HepG2 (cell line): ENCODE results near the gene SHE. TPM values are rescaled to one million over a fixed set of nuclear protein-coding genes. Genes with fewer than 3 reads are reported as not detected.

Experiments
- BHLHE40 ChIP-seq: IDR thresholded peaks from 2 replicates; pipeline ENCODE4 v1.6.1; 2011; ENCODE audit warnings: low read length, improper control_type of control experiment
- BRD4 ChIP-seq: sonication (generic); formaldehyde crosslinking; IDR thresholded peaks from 2 replicates; pipeline ENCODE4 v1.4.0; 2020; ENCODE audit warnings: missing genetic modification reagents
- HOXA7 ChIP-seq: sonication (generic); formaldehyde crosslinking; IDR thresholded peaks from 2 replicates; pipeline ENCODE4 v1.8.1; 2022; ENCODE audit warnings: mild to moderate bottlenecking, missing genetic modification reagents, moderate library complexity
- JUN ChIP-seq: sonication (generic); formaldehyde crosslinking; IDR thresholded peaks from 2 replicates; pipeline ENCODE4 v1.4.0; 2020; ENCODE audit warnings: mild to moderate bottlenecking, missing genetic modification reagents
- LCORL ChIP-seq, 2 experiments: fragments of 450-650 bp in 1 of 2; sonication (generic) in 1 of 2; formaldehyde crosslinking in 1 of 2; IDR thresholded peaks; 2 replicates each; pipeline versions ENCODE4 v1.5.0 to v1.6.1; 2017 to 2020; ENCODE audit warnings: antibody characterized with exemption in 1 of 2, missing genetic modification reagents in 1 of 2
- MATR3 ChIP-seq: sonication (generic); formaldehyde crosslinking; IDR thresholded peaks from 2 replicates; pipeline ENCODE4 v1.4.0; 2020; ENCODE audit warnings: missing genetic modification reagents
- MLXIP ChIP-seq: sonication (generic); formaldehyde crosslinking; IDR thresholded peaks from 2 replicates; pipeline ENCODE4 v1.9.0; 2021; ENCODE audit warnings: missing genetic modification reagents, borderline replicate concordance
- PHB2 ChIP-seq: fragments of 450-650 bp; IDR thresholded peaks from 2 replicates; pipeline ENCODE4 v1.6.1; 2018; ENCODE audit not compliant: partially characterized antibody
- TEAD2 ChIP-seq: sonication (generic); formaldehyde crosslinking; IDR thresholded peaks from 2 replicates; pipeline ENCODE4 v1.9.0; 2021; ENCODE audit warnings: missing genetic modification reagents
- ZFP82 ChIP-seq: sonication (generic); formaldehyde crosslinking; IDR thresholded peaks from 2 replicates; pipeline ENCODE4 v1.5.1; 2020; ENCODE audit warnings: mild to moderate bottlenecking, missing genetic modification reagents, borderline replicate concordance
- ZNF234 ChIP-seq: sonication (generic); formaldehyde crosslinking; conservative IDR thresholded peaks from 2 replicates; pipeline ENCODE4 v1.5.1; 2020; ENCODE audit warnings: mild to moderate bottlenecking, missing genetic modification reagents
- ZNF274 ChIP-seq: sonication (generic); formaldehyde crosslinking; IDR thresholded peaks from 2 replicates; pipeline ENCODE4 v1.5.1; 2020; ENCODE audit warnings: mild to moderate bottlenecking, missing genetic modification reagents
- ZNF382 ChIP-seq: sonication (generic); formaldehyde crosslinking; IDR thresholded peaks from 2 replicates; pipeline ENCODE4 v1.5.0; 2020; ENCODE audit warnings: missing genetic modification reagents, mild to moderate bottlenecking, borderline replicate concordance
- ZNF451 ChIP-seq: sonication (generic); formaldehyde crosslinking; IDR thresholded peaks from 2 replicates; pipeline ENCODE4 v1.5.0; 2020; ENCODE audit warnings: mild to moderate bottlenecking, missing genetic modification reagents
- ZNF614 ChIP-seq: IDR thresholded peaks from 2 replicates; pipeline ENCODE4 v1.6.1; 2018; ENCODE audit warnings: missing biosample characterization, missing genetic modification reagents, inconsistent platforms, borderline replicate concordance
- ZNF75D ChIP-seq: sonication (generic); formaldehyde crosslinking; IDR thresholded peaks from 2 replicates; pipeline ENCODE4 v1.8.1; 2023; ENCODE audit warnings: missing genetic modification reagents, mild to moderate bottlenecking, borderline replicate concordance
- ZNF775 ChIP-seq: sonication (generic); formaldehyde crosslinking; IDR thresholded peaks from 2 replicates; pipeline ENCODE4 v1.4.0; 2020; ENCODE audit warnings: missing genetic modification reagents, mild to moderate bottlenecking, moderate library complexity, borderline replicate concordance
- ZSCAN31 ChIP-seq: sonication (generic); formaldehyde crosslinking; IDR thresholded peaks from 2 replicates; pipeline ENCODE4 v1.5.0; 2020; ENCODE audit warnings: low read depth, mild to moderate bottlenecking, missing genetic modification reagents
- polyA plus RNA-seq, 8 experiments: library from polyadenylated mRNA; depleted of rRNA in 3 of 8; stranded (reverse) in 7 of 8; unstranded in 1 of 8; fragments of >200 nt; fragmentation: Illumina TruSeq in 4 of 8; extraction: Trizol in 4 of 8; gene quantifications; 2 replicates each; pipeline versions ENCODE4 v1.2.1 to v1.2.3, GENCODE V29; 2011 to 2016; ENCODE audit warnings: low read depth in 4 of 8, missing spikeins in 1 of 8, mixed read lengths in 1 of 8; ENCODE audit not compliant: insufficient read depth in 1 of 8
- total RNA-seq, 5 experiments: library from RNA; depleted of rRNA; stranded (reverse); fragments of >200 nt; fragmentation: Illumina TruSeq; extraction: Trizol; gene quantifications; 2 replicates each; pipeline ENCODE4 v1.2.3, GENCODE V29; 2016; ENCODE audit warnings: low read depth in 1 of 5
- TF ChIP-seq, protein P1 (sequence below): sonication (generic); formaldehyde crosslinking; IDR thresholded peaks from 2 replicates; pipeline ENCODE4 v1.8.0; 2022; ENCODE audit warnings: missing genetic modification reagents, low read depth, mild to moderate bottlenecking, borderline replicate concordance
- TF ChIP-seq, protein P2 (sequence below): sonication (generic); formaldehyde crosslinking; IDR thresholded peaks from 2 replicates; pipeline ENCODE4 v1.5.1; 2020; ENCODE audit warnings: mild to moderate bottlenecking, missing genetic modification reagents, moderate library complexity
- TF ChIP-seq, protein P3 (sequence below): sonication (generic); formaldehyde crosslinking; IDR thresholded peaks from 2 replicates; pipeline ENCODE4 v1.5.0; 2020; ENCODE audit warnings: mild to moderate bottlenecking, missing genetic modification reagents, moderate library complexity
- TF ChIP-seq, protein P4 (sequence below): sonication (generic); formaldehyde crosslinking; IDR thresholded peaks from 2 replicates; pipeline ENCODE4 v1.4.0; 2020; ENCODE audit warnings: missing genetic modification reagents

SHE gene
- total and polyA plus RNA-seq, 2 of the 13 experiments (the other 11 are each of a cell fraction or from before 2014, with no cell fraction given), result not detected

DNA sequence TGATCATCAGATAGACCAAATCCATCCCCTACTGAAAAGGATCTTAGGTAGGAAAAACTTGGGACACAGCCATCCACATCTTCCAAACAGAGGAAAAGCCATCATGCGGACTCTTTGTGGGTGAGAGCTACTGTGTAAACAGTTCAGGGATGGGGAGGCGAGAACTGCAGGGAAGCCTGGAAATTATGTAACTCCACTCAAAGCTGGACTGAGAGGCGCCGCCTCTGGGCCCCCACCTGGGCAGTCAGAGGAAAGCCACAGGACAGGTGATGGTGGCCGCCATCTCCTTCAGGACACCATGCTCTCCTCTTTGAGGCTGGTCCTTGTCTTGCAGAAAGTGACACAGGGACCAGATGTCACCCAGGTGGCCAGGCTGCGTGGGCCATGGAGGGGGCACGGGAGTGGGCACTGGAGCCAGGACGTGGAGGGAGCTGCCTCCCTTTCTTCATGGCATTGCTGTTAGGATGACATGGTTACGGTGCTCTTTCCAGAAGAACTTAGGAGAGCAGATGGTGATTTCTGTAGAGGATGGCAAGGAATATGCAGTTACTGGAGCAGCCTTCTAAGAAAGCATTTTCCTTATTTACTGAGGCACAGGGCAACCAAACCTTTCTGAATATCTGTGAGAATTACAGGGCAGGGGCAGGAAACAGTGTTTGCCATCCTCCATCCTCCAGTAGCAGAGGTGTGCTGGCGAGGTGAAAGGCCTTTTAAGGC, 32.2 kb downstream of the SHE start (continued):
- TF ChIP-seq ZNF614, result no peak
- TF ChIP-seq PHB2, result no peak
- no peak for TF ChIP-seq MLXIP
- TF ChIP-seq HOXA7 (CRISPR knock-in tag), result no peak
- TF ChIP-seq ZFP82, result no peak
- TF ChIP-seq ZSCAN31 (CRISPR knock-in tag), result no peak
- no peak for TF ChIP-seq TEAD2 (CRISPR knock-in tag)
- no peak for TF ChIP-seq ZNF775 (CRISPR knock-in tag)
- TF ChIP-seq ZNF451 (CRISPR knock-in tag), result no peak
- no peak for TF ChIP-seq BHLHE40
- no peak for TF ChIP-seq ZNF382 (CRISPR knock-in tag)
- TF ChIP-seq MATR3 (CRISPR knock-in tag), result no peak
- no peak for TF ChIP-seq ZNF75D (CRISPR knock-in tag)
- TF ChIP-seq LCORL (IDR thresholded peaks at IDR 0.05), result no peak
- TF ChIP-seq LCORL (CRISPR knock-in tag; IDR thresholded peaks at IDR 0.05), result peak; percentile 62; the same call in 1 of the 2 replicates
- TF ChIP-seq JUN (CRISPR knock-in tag), result no peak
- TF ChIP-seq, protein P1, sequence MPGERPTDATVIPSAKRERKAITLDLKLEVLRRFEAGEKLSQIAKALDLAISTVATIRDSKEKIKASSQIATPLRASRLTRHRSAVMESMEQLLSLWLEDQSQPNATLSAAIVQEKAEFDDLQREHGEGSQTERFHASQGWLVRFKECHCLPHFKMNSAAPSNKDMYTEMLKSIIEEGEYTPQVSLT, result no peak
- TF ChIP-seq, protein P2, sequence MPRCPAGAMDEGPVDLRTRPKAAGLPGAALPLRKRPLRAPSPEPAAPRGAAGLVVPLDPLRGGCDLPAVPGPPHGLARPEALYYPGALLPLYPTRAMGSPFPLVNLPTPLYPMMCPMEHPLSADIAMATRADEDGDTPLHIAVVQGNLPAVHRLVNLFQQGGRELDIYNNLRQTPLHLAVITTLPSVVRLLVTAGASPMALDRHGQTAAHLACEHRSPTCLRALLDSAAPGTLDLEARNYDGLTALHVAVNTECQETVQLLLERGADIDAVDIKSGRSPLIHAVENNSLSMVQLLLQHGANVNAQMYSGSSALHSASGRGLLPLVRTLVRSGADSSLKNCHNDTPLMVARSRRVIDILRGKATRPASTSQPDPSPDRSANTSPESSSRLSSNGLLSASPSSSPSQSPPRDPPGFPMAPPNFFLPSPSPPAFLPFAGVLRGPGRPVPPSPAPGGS (CRISPR knock-in tag), result no peak
- TF ChIP-seq BRD4 (CRISPR knock-in tag), result no peak
- TF ChIP-seq, protein P3, sequence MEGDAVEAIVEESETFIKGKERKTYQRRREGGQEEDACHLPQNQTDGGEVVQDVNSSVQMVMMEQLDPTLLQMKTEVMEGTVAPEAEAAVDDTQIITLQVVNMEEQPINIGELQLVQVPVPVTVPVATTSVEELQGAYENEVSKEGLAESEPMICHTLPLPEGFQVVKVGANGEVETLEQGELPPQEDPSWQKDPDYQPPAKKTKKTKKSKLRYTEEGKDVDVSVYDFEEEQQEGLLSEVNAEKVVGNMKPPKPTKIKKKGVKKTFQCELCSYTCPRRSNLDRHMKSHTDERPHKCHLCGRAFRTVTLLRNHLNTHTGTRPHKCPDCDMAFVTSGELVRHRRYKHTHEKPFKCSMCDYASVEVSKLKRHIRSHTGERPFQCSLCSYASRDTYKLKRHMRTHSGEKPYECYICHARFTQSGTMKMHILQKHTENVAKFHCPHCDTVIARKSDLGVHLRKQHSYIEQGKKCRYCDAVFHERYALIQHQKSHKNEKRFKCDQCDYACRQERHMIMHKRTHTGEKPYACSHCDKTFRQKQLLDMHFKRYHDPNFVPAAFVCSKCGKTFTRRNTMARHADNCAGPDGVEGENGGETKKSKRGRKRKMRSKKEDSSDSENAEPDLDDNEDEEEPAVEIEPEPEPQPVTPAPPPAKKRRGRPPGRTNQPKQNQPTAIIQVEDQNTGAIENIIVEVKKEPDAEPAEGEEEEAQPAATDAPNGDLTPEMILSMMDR (CRISPR knock-in tag), result peak; percentile 68
- TF ChIP-seq ZNF274 (CRISPR knock-in tag), result no peak
- TF ChIP-seq, protein P4, sequence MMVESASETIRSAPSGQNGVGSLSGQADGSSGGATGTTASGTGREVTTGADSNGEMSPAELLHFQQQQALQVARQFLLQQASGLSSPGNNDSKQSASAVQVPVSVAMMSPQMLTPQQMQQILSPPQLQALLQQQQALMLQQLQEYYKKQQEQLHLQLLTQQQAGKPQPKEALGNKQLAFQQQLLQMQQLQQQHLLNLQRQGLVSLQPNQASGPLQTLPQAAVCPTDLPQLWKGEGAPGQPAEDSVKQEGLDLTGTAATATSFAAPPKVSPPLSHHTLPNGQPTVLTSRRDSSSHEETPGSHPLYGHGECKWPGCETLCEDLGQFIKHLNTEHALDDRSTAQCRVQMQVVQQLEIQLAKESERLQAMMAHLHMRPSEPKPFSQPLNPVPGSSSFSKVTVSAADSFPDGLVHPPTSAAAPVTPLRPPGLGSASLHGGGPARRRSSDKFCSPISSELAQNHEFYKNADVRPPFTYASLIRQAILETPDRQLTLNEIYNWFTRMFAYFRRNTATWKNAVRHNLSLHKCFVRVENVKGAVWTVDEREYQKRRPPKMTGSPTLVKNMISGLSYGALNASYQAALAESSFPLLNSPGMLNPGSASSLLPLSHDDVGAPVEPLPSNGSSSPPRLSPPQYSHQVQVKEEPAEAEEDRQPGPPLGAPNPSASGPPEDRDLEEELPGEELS (CRISPR knock-in tag), result peak; percentile 23; the same call in 1 of the 2 replicates
- TF ChIP-seq ZNF234 (CRISPR knock-in tag), result no peak
